GM12873 (cell line): ENCODE data around the gene KMT2E.

Source experiments
- CTCF ChIP-seq: IDR thresholded peaks from 2 replicates; pipeline ENCODE4 v1.5.1; 2012; ENCODE audit warnings: low read depth, mild to moderate bottlenecking, moderate library complexity, low read length, control low read depth; ENCODE audit not compliant: insufficient read depth; ENCODE audit errors: missing control alignments

Gene KMT2E

GRCh38 chr7:104971290-104972071 lies 42.5 kb upstream of the KMT2E start:
- TF ChIP-seq CTCF: no peak

- no peak for TF ChIP-seq CTCF
These were observed 41.5 kb upstream of the KMT2E start for GRCh38 chr7:104972500-104972899.

GRCh38 chr7:104973227-104973626 lies 40.8 kb upstream of the KMT2E start:
- no peak for TF ChIP-seq CTCF

GRCh38 chr7:104973909-104974415 lies 40.0 kb upstream of the KMT2E start:
- TF ChIP-seq CTCF: no peak

GRCh38 chr7:104976966-104977636 lies 36.9 kb upstream of the KMT2E start:
- no peak for TF ChIP-seq CTCF

- TF ChIP-seq CTCF: no peak
These were observed 35.5 kb upstream of the KMT2E start for GRCh38 chr7:104978460-104978859.

GRCh38 chr7:104979167-104979841 lies 34.7 kb upstream of the KMT2E start:
- TF ChIP-seq CTCF: no peak
